NCI-H526 (cell line): ENCODE data around the gene BLCAP.
"Not testable (repeated sequence)": the region's sequence is repeated elsewhere in the genome, so short reads cannot be mapped to it uniquely, and the experiment has no call there.

ENCODE experiments used
- DNase-seq, 2 experiments: peaks; one replicate each; lab custom pipeline; 2025; lab: John Stamatoyannopoulos, UW

BLCAP gene

DNA sequence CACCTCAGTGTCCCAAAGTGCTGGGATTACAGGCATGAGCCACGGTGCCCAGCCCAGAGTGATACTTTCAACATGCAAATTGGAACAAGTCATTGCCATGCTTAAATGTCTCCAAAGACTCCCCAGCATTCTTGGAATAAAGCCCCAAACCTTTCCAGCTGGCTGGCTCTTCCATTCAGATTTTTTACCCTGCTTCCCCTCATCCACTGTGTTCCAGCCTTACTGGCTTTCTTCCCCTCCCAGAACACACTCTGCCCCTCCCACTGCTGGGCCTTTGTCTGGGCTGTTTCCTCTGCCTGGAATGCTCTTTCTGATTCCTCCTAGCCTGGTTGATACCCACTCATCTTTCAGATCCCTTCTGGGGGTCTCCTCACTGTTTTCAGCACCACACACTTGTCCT, 46.8 kb downstream of the BLCAP start:
- DNase-seq: no peak

DNA sequence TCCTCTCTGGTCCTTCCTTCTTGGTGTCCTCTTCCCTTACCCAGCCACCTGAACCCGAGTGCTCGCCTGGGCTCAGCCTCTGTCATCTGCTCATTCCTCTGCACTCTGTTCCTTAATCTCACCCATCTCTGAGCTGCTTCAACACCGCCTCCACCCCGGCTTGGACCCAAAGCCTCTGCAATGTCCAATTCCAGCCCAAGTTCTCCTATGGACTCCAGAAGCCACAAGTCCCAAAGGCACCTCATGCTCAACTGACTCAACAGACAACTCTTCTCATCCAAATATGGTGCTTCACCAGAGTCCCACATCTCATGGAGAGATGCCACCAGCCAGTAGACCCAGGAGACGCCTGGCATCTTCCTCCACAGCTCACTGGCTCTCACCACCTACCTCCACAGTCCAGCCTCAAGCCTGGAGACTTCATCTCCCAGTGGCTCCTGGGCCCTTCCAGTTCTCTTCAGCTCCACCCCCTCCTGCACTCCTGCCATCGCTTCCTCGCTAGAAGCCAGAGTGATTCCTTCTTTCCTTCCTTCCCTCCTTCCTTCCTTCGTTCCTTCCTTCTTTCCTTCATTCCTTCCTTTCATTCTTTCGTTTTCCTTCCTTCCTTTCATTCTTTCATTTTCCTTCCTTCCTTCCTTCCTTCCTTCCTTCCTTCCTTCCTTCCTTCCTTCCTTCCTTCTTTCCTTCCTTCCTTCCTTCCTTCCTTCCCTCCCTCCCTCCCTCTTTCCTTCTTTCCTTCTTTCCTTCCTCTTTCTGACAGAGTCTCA, 47.6 kb downstream of the BLCAP start:
- DNase-seq: no peak

- DNase-seq: no peak
Measured at GRCh38 chr20:37479266-37479665, 48.4 kb downstream of the BLCAP start.

- no peak for DNase-seq
Measured at GRCh38 chr20:37477041-37477440, 50.6 kb downstream of the BLCAP start.

DNA sequence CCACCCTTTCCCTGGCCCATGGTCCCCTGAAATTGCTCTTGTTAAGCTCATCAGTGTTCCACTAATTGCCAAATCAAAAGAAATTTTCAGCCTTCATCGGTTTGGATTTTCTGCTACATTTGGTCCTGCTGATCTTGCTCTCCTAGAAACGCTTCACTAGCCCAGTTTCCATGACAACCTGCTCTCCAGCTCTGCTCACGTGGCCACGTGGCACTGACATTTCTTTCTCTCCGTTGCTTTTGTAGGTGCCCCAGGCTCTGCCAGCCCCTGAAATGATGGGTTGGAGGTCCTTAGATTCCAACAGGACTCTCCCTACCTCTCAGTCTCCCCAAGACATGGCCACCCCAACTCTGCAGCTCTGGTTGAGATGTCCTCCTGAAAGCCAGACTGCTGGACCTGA, 52.4 kb downstream of the BLCAP start:
- no peak for DNase-seq

GRCh38 chr20:37474386-37474785, 53.3 kb downstream of the BLCAP start:
- no peak for DNase-seq

- DNase-seq: no peak
Measured at GRCh38 chr20:37473249-37474000, 54.3 kb downstream of the BLCAP start.

- not testable (repeated sequence) for DNase-seq
Measured at GRCh38 chr20:37472435-37472834, 55.2 kb downstream of the BLCAP start.

DNA sequence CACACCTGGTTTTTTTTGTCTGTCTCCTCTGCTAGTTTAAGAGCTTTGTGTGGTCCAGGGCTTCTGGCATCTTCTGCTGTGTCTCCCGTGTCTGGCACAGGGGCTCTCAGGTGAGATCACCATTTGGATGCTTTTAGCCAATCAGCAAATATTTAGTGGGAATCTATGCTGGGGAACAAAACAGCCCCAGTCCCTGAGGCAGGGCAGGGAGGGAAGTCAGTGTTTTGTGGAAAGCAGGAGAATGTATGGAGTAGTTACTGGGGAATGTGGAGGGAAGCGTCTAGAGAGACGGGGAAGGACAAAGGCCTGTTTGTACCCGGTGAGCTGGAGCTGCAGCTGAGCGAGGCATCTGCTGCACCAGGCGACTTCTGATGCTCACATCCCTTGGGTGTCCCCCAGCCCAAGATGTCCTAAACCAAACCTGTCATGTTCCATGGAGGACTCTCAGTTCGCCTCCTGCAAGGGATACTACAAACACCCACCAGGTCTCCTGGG, 55.9 kb downstream of the BLCAP start:
- no peak for DNase-seq

DNA sequence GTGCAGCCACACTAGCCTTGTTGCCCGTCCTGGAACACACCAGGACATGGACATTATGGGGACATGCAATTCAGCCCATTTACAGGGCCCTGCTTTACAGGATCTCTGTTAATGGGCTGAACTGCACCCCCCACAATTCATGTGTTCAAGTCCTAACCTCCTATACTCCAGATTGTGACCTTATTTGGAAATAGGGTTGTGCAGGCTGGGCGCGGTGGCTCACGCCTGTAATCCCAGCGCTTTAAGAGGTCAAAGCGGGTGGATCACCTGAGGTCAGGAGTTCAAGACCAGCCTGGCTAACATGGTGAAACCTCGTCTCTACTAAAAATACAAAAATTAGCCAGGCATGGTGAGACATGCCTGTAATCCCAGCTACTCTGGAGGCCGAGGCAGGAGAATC, 57.5 kb downstream of the BLCAP start:
- not testable (repeated sequence) for DNase-seq

- no peak for DNase-seq
Measured at GRCh38 chr20:37469531-37469930, 58.1 kb downstream of the BLCAP start.

GRCh38 chr20:37468886-37469285, 58.8 kb downstream of the BLCAP start:
- no peak for DNase-seq
